ENCODE measurements around the gene CARD11. TPM values are rescaled to one million over a fixed set of nuclear protein-coding genes. Genes with fewer than 3 reads are reported as not detected.

The CARD11 gene
- polyA plus RNA-seq, 4 donors, result 0.67 to 5.4 (median 3.2) TPM

DNA sequence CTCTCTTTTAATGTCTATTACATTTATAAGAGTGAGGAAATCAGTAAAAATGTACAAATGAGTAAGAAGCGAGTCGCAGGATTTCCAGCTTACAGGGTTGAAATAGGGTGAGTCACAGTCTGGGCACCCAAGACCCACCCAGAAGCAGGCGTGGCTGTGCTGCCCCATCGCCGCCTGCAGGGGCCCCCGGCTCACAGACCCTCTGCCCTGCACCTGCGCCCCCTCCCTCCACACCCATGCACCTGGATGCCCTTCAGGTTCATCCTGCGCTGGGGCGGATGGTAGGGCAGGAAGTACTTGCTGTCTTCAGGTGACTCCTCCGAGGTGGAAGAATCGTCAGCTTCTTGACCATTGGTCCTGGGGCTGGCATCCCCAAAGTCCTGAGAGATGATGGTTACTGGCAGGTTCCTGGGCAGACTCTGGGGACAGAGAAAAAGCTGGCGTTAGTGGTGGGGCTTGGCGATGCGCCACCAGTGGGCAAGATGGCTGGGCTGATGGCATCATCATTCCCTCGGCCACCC, 109.4 kb downstream of the CARD11 start:
- 41 to 73% (median 56%) methylated on average over 15 of the region's 15 CpGs for WGBS, 3 donors
- no peaks in the 10 kb centered on the region for H3K27me3 ChIP-seq (ENCODE audit: control insufficient read depth in 3 of 3, insufficient read depth in 3 of 3, low read length in 3 of 3)
- H3K36me3 ChIP-seq (ENCODE audit: control insufficient read depth in 3 of 3, insufficient read depth in 2 of 3, low read depth in 1 of 3, low read length in 3 of 3), result peaks cover 0 to 7% (median 0%) of the 10 kb centered on the region in 3 donors
- H3K9me3 ChIP-seq (ENCODE audit: control insufficient read depth in 2 of 2, insufficient read depth in 1 of 2, low read depth in 1 of 2, low read length in 1 of 2), result no peaks in the 10 kb centered on the region
- DNase-seq (no peak), FAIRE-seq (no peak)
- H3K4me1 ChIP-seq (ENCODE audit: control insufficient read depth in 3 of 3, insufficient read depth in 2 of 3, low read depth in 1 of 3, low read length in 2 of 3), result peaks cover 0 to under 1% (median 0%) of the 10 kb centered on the region in 3 donors
- H3K4me3 ChIP-seq (ENCODE audit: low read depth in 1 of 3, low read length in 3 of 3), result no peak overlapping the region
- no peak overlapping the region for H3K27ac ChIP-seq (ENCODE audit: low read depth in 1 of 3, low read length in 2 of 3)

GRCh38 chr7:2932402-2933251, 111.0 kb downstream of the CARD11 start:
- Histone ChIP-seq H3K27ac (ENCODE audit: low read depth in 1 of 3, low read length in 2 of 3) (no peak overlapping the region), H3K36me3 (ENCODE audit: control insufficient read depth in 3 of 3, insufficient read depth in 2 of 3, low read depth in 1 of 3, low read length in 3 of 3) (peaks cover 0 to 3% (median 0%) of the 10 kb centered on the region in 3 donors), H3K27me3 (ENCODE audit: control insufficient read depth in 3 of 3, insufficient read depth in 3 of 3, low read length in 3 of 3) (no peaks in the 10 kb centered on the region), H3K4me1 (ENCODE audit: control insufficient read depth in 3 of 3, insufficient read depth in 2 of 3, low read depth in 1 of 3, low read length in 2 of 3) (peaks cover 0 to 3% (median 0%) of the 10 kb centered on the region in 3 donors), H3K4me3 (ENCODE audit: low read depth in 1 of 3, low read length in 3 of 3) (no peak overlapping the region), H3K9me3 (ENCODE audit: control insufficient read depth in 2 of 2, insufficient read depth in 1 of 2, low read depth in 1 of 2, low read length in 1 of 2) (no peaks in the 10 kb centered on the region)
- FAIRE-seq, result no peak
- WGBS, 3 donors, result 85 to 89% (median 86%) methylated on average over 33 of the region's 33 CpGs
- DNase-seq, result no peak

DNA sequence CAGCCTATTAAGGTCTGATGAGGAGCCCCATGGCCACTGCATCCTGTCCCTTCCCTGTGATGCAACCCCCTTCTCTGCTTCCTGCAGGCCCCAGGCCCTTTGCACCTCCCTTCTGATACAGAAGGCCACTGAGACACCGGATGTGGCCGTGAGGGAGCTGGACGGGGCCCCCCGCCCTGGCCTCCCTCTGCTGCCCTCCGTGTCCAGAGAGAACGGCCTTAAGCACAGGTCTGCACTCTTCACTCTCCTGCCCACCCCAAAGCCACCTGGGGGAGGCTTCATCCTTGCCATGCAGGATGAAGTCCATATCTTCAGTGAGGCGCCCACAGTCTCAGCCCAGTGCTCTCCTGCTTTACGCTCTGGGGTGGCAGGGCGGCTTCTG, 112.6 kb downstream of the CARD11 start:
- peaks cover 0 to 8% (median 0%) of the 10 kb centered on the region in 3 donors for H3K36me3 ChIP-seq (ENCODE audit: control insufficient read depth in 3 of 3, insufficient read depth in 2 of 3, low read depth in 1 of 3, low read length in 3 of 3)
- no peaks in the 10 kb centered on the region for H3K9me3 ChIP-seq (ENCODE audit: control insufficient read depth in 2 of 2, insufficient read depth in 1 of 2, low read depth in 1 of 2, low read length in 1 of 2)
- H3K4me3 ChIP-seq (ENCODE audit: low read depth in 1 of 3, low read length in 3 of 3), result no peak overlapping the region
- WGBS, 3 donors, result 93 to 96% (median 94%) methylated on average over 9 of the region's 9 CpGs
- DNase-seq (no peak), FAIRE-seq (no peak)
- peaks cover 0 to 3% (median 0%) of the 10 kb centered on the region in 3 donors for H3K4me1 ChIP-seq (ENCODE audit: control insufficient read depth in 3 of 3, insufficient read depth in 2 of 3, low read depth in 1 of 3, low read length in 2 of 3)
- no peaks in the 10 kb centered on the region for H3K27me3 ChIP-seq (ENCODE audit: control insufficient read depth in 3 of 3, insufficient read depth in 3 of 3, low read length in 3 of 3)
- no peak overlapping the region for H3K27ac ChIP-seq (ENCODE audit: low read depth in 1 of 3, low read length in 2 of 3)

DNA sequence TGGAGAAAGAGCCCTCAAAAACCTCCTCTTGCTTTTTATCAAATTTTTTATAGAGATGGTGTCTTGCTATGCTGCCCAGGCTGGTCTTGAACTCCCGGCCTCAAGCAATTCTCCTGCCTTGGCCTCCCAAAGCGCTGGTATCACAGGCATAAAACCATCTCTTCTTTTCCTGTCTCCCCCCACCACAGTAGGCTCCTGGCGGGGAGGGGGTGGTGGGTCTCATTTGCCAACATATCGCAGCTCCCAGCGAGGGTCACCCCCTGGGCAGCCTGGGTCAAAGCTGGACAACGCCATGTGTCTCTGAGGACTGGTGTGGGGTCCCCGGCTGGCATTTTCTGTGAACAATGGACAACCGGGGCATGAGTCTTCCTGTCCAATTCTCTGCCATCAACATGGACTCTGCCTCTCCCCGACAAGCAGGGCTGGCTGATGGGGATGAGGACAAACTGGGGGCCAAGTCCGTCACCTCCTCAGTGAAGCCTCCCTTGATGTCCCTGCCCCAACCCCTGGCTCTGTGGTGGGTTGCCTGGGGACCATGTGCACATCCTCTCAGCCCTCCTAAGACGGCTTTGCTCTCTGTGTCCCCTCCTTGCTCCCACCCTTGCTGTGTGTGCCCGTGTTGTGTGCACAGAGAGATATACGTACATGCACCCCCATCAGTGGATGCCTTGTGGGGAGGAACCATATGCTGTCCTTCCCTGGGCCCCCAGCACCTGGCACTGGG, 113.2 kb downstream of the CARD11 start:
- H3K27me3 ChIP-seq (ENCODE audit: control insufficient read depth in 3 of 3, insufficient read depth in 3 of 3, low read length in 3 of 3), result no peaks in the 10 kb centered on the region
- peaks cover 0 to 8% (median 0%) of the 10 kb centered on the region in 3 donors for H3K36me3 ChIP-seq (ENCODE audit: control insufficient read depth in 3 of 3, insufficient read depth in 2 of 3, low read depth in 1 of 3, low read length in 3 of 3)
- DNase-seq, result no peak
- no peaks in the 10 kb centered on the region for H3K9me3 ChIP-seq (ENCODE audit: control insufficient read depth in 2 of 2, insufficient read depth in 1 of 2, low read depth in 1 of 2, low read length in 1 of 2)
- FAIRE-seq, result no peak
- no peak overlapping the region for H3K4me3 ChIP-seq (ENCODE audit: low read depth in 1 of 3, low read length in 3 of 3)
- WGBS, 3 donors, result 90 to 92% (median 91%) methylated on average over 13 of the region's 13 CpGs
- H3K27ac ChIP-seq (ENCODE audit: low read depth in 1 of 3, low read length in 2 of 3), result no peak overlapping the region
- peaks cover 0 to 3% (median 0%) of the 10 kb centered on the region in 3 donors for H3K4me1 ChIP-seq (ENCODE audit: control insufficient read depth in 3 of 3, insufficient read depth in 2 of 3, low read depth in 1 of 3, low read length in 2 of 3)

- Histone ChIP-seq H3K27me3 (ENCODE audit: control insufficient read depth in 3 of 3, insufficient read depth in 3 of 3, low read length in 3 of 3) (no peaks in the 10 kb centered on the region), H3K4me3 (ENCODE audit: low read depth in 1 of 3, low read length in 3 of 3) (no peak overlapping the region), H3K4me1 (ENCODE audit: control insufficient read depth in 3 of 3, insufficient read depth in 2 of 3, low read depth in 1 of 3, low read length in 2 of 3) (peaks cover 0 to 3% (median 0%) of the 10 kb centered on the region in 3 donors), H3K9me3 (ENCODE audit: control insufficient read depth in 2 of 2, insufficient read depth in 1 of 2, low read depth in 1 of 2, low read length in 1 of 2) (no peaks in the 10 kb centered on the region), H3K36me3 (ENCODE audit: control insufficient read depth in 3 of 3, insufficient read depth in 2 of 3, low read depth in 1 of 3, low read length in 3 of 3) (peaks cover 0 to 6% (median 0%) of the 10 kb centered on the region in 3 donors), H3K27ac (ENCODE audit: low read depth in 1 of 3, low read length in 2 of 3) (no peak overlapping the region)
- FAIRE-seq (no peak), DNase-seq (no peak)
- 46 to 63% (median 62%) methylated on average over 24 to 26 of the region's 26 CpGs for WGBS, 3 donors
Observed at GRCh38 chr7:2929321-2930201, 114.1 kb downstream of the CARD11 start.

DNA sequence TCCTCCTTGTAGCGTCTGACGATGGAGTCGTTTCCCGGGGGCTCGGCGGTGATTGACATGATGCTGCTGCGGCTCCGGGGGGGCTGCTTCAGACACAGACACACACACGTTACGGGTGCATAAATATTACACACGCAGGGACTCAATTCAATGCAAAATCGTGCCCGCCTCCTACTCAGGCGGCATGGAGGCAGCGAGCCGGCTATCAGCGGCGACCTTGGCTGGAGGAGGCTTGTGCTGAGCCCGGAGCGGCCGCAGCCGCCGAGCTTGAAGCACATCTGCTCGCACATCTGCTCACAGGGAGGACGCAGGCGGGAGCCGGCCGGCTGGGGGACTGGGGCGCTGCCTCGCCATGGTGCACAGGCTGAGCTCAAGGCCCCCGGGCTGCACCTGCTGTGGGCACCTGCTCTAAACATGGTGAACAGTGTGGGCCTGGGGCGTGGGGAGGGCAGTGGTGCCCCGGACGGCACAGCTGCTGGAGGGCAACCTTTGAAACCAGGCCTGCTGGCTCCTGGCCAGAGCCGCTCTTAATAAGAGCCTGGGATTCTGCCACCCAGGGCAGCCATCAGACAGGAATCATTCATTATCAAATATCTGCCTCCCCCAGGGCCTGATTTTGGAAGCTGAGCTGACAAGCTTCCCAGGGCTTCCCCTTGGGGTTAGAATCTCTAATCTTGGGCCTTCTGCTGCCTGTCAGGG, 114.9 kb downstream of the CARD11 start:
- 25 to 54% (median 47%) methylated on average over 35 of the region's 35 CpGs for WGBS, 3 donors
- Histone ChIP-seq H3K4me1 (ENCODE audit: control insufficient read depth in 3 of 3, insufficient read depth in 2 of 3, low read depth in 1 of 3, low read length in 2 of 3) (peaks cover 0 to 3% (median 0%) of the 10 kb centered on the region in 3 donors), H3K36me3 (ENCODE audit: control insufficient read depth in 3 of 3, insufficient read depth in 2 of 3, low read depth in 1 of 3, low read length in 3 of 3) (peaks cover 0 to 5% (median 0%) of the 10 kb centered on the region in 3 donors), H3K27me3 (ENCODE audit: control insufficient read depth in 3 of 3, insufficient read depth in 3 of 3, low read length in 3 of 3) (no peaks in the 10 kb centered on the region), H3K9me3 (ENCODE audit: control insufficient read depth in 2 of 2, insufficient read depth in 1 of 2, low read depth in 1 of 2, low read length in 1 of 2) (no peaks in the 10 kb centered on the region), H3K27ac (ENCODE audit: low read depth in 1 of 3, low read length in 2 of 3) (no peak overlapping the region), H3K4me3 (ENCODE audit: low read depth in 1 of 3, low read length in 3 of 3) (no peak overlapping the region)
- no peak for FAIRE-seq
- peak; percentile 17 to 39 for DNase-seq

DNA sequence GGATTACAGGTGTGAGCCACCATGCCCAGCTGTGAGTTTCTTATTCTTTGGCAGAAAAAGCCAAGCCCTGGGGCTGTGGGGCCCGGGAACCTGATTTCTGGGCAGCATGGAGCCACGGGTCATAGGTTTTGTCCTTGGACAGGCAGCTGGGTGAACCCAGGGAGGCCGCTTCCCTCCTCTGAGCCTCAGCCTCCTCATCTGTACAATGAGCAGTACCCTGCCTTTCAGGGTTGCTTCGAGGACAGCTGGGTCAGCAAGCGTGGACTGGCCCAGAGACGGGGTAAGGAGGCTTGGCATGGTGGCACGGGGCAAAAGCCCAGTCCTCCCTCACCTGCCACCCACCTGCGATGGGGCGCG, 115.4 kb downstream of the CARD11 start:
- no peak overlapping the region for H3K27ac ChIP-seq (ENCODE audit: low read depth in 1 of 3, low read length in 2 of 3)
- FAIRE-seq, result no peak
- WGBS, 3 donors, result 22 to 89% (median 52%) methylated on average over 10 of the region's 10 CpGs
- H3K9me3 ChIP-seq (ENCODE audit: control insufficient read depth in 2 of 2, insufficient read depth in 1 of 2, low read depth in 1 of 2, low read length in 1 of 2), result no peaks in the 10 kb centered on the region
- no peaks in the 10 kb centered on the region for H3K27me3 ChIP-seq (ENCODE audit: control insufficient read depth in 3 of 3, insufficient read depth in 3 of 3, low read length in 3 of 3)
- H3K4me1 ChIP-seq (ENCODE audit: control insufficient read depth in 3 of 3, insufficient read depth in 2 of 3, low read depth in 1 of 3, low read length in 2 of 3), result peaks cover 0 to 3% (median 0%) of the 10 kb centered on the region in 3 donors
- peaks cover 0 to 5% (median 0%) of the 10 kb centered on the region in 3 donors for H3K36me3 ChIP-seq (ENCODE audit: control insufficient read depth in 3 of 3, insufficient read depth in 2 of 3, low read depth in 1 of 3, low read length in 3 of 3)
- no peak overlapping the region for H3K4me3 ChIP-seq (ENCODE audit: low read depth in 1 of 3, low read length in 3 of 3)
- DNase-seq, result no peak

Data from small intestine (tissue), 7 donors.